Panc1 (cell line): Measurements from ENCODE around the gene PLD3. TPM values are rescaled to one million over a fixed set of nuclear protein-coding genes. Genes with fewer than 3 reads are reported as not detected.

Experiments
- ATAC-seq: fragments of 200-7000 bp; cut with Tn5 transposase; 2 replicates; pipeline ENCODE4 v1.9.1; 2020; ENCODE audit warnings: mild to moderate bottlenecking, moderate library complexity
- BruUV-seq: library from RNA; stranded (reverse); fragments of 400-500 nt; replicated peaks from 2 replicates; lab custom pipeline; 2021; lab: Mats Ljungman, UMichigan
- CTCF ChIA-PET: fragments of 300-600 bp; sonication (Branson Sonifier 250); formaldehyde crosslinking; loops from one replicate; lab custom pipeline; 2022; ENCODE audit warnings: antibody characterized with exemption; lab: Charles Lee
- POLR2A ChIA-PET: fragments of 300-600 bp; sonication (Branson Sonifier 250); formaldehyde crosslinking; loops from one replicate; lab custom pipeline; 2022; ENCODE audit warnings: antibody characterized with exemption; lab: Charles Lee
- DNase-seq: peaks from one replicate; pipeline ENCODE4 v3.0.0-alpha.2; 2010; ENCODE audit warnings: low read depth, low spot score
- H3K27ac ChIP-seq: 2 replicates; pipeline ENCODE4 v1.5.1; 2011; ENCODE audit warnings: mild to moderate bottlenecking, low read length, inconsistent platforms
- H3K27me3 ChIP-seq: fragments of 200-500 bp; sonication (Bioruptor generic); 2 replicates; pipeline ENCODE4 v1.6.0; 2014; ENCODE audit warnings: low read length, inconsistent platforms; ENCODE audit not compliant: control insufficient read depth, insufficient read depth
- H3K36me3 ChIP-seq: fragments of 200-500 bp; sonication (Bioruptor generic); 2 replicates; pipeline ENCODE4 v1.5.1; 2014; ENCODE audit warnings: inconsistent platforms, mild to moderate bottlenecking, low read length, moderate library complexity; ENCODE audit not compliant: control insufficient read depth, insufficient read depth
- H3K4me1 ChIP-seq: 2 replicates; pipeline ENCODE4 v1.5.1; 2011; ENCODE audit warnings: inconsistent platforms, mild to moderate bottlenecking, low read length, moderate library complexity; ENCODE audit not compliant: control insufficient read depth, insufficient read depth
- H3K4me3 ChIP-seq, 2 experiments: 2 replicates each; pipeline ENCODE4 v1.5.1; 2011 to 2012; ENCODE audit warnings: low read depth in 2 of 2, low read length in 2 of 2, mild to moderate bottlenecking in 2 of 2, inconsistent platforms in 1 of 2, moderate library complexity in 1 of 2
- H3K9me3 ChIP-seq: fragments of 200-500 bp; sonication (Bioruptor generic); 2 replicates; pipeline ENCODE4 v1.5.1; 2014; ENCODE audit warnings: low read depth, mild to moderate bottlenecking, inconsistent platforms, low read length, moderate library complexity; ENCODE audit not compliant: control insufficient read depth, insufficient read depth
- CTCF ChIP-seq: fragments of 450-650 bp; IDR thresholded peaks from 2 replicates; pipeline ENCODE4 v1.5.1; 2017; ENCODE audit warnings: mild to moderate bottlenecking
- POLR2AphosphoS5 ChIP-seq: IDR thresholded peaks from 2 replicates; pipeline ENCODE4 v1.6.1; 2012; ENCODE audit warnings: mild to moderate bottlenecking, low read depth, low read length, moderate library complexity
- REST ChIP-seq, 2 experiments: IDR thresholded peaks; 2 replicates each; pipeline ENCODE4 v1.6.1; 2011 to 2012; ENCODE audit warnings: low read depth in 2 of 2, control low read depth in 1 of 2, low read length in 1 of 2, mild to moderate bottlenecking in 1 of 2, moderate library complexity in 1 of 2; ENCODE audit not compliant: insufficient read depth in 1 of 2
- SIN3A ChIP-seq: IDR thresholded peaks from 2 replicates; pipeline ENCODE4 v1.6.1; 2012; ENCODE audit warnings: low read depth, mild to moderate bottlenecking, low read length, moderate library complexity, borderline replicate concordance; ENCODE audit not compliant: insufficient read depth
- TCF7L2 ChIP-seq: IDR thresholded peaks from 2 replicates; pipeline ENCODE4 v1.6.1; 2011; ENCODE audit warnings: mild to moderate bottlenecking, low read depth, low read length, inconsistent platforms
- in situ Hi-C: cut with HindIII; loops from 2 replicates; pipeline ENCODE4 v1.10.0; 2016; ENCODE audit warnings: low sequenced_read_pairs, low pct_unique_long_range_greater_than_20kb
- intact Hi-C: fragments of 100-400 bp; cut with micrococcal nuclease; formaldehyde crosslinking; loops from one replicate; pipeline ENCODE4 v1.10.0; 2022; ENCODE audit not compliant: unreplicated experiment
- total RNA-seq: library from RNA; stranded (reverse); gene quantifications from one replicate; pipeline ENCODE4 v1.2.1, GENCODE V29; 2021; ENCODE audit not compliant: unreplicated experiment

The PLD3 gene
- total RNA-seq, 1 experiment from 2014 or later = 81.8 TPM

GRCh38 chr19:40371802-40372122 lies 23.3 kb downstream of the PLD3 start:
- TF ChIP-seq SIN3A = no peak
- no peak for TF ChIP-seq REST (IDR thresholded peaks at IDR 0.05; ENCODE audit: insufficient read depth in 1 of 2, low read depth in 2 of 2, low read length in 1 of 2)
- no peak for TF ChIP-seq TCF7L2
- TF ChIP-seq CTCF = no peak
- TF ChIP-seq POLR2AphosphoS5 = no peak
- Histone ChIP-seq H3K4me1 (no peaks in the 10 kb centered on the region), H3K27ac (no peak overlapping the region), H3K9me3 (no peaks in the 10 kb centered on the region), H3K36me3 (no peaks in the 10 kb centered on the region), H3K27me3 (no peaks in the 10 kb centered on the region), H3K4me3 (no peak overlapping the region)
- DNase-seq (no peak), ATAC-seq (no peak)
- ChIA-PET POLR2A (no interaction called here), CTCF (no interaction called here)
- intact Hi-C loops = no loop called here
- in situ Hi-C loops = no loop called here
- no TSS peak for BruUV-seq

- CTCF ChIA-PET = interaction anchor here (0.7 kb wide), 1 partner anchor 58 kb away, joined by 3 read pairs; no protein-coding TSS in a partner anchor
- Histone ChIP-seq H3K36me3 (no peaks in the 10 kb centered on the region), H3K9me3 (no peaks in the 10 kb centered on the region), H3K4me1 (no peaks in the 10 kb centered on the region), H3K27me3 (no peaks in the 10 kb centered on the region), H3K27ac (no peak overlapping the region), H3K4me3 (no peak overlapping the region)
- POLR2A ChIA-PET = no interaction called here
- in situ Hi-C loops = no loop called here
- intact Hi-C loops = no loop called here
- BruUV-seq = no TSS peak
- no peak for DNase-seq
- TF ChIP-seq TCF7L2 (no peak), POLR2AphosphoS5 (no peak), REST (IDR thresholded peaks at IDR 0.05; ENCODE audit: insufficient read depth in 1 of 2, low read depth in 2 of 2, low read length in 1 of 2) (no peak), SIN3A (no peak)
- no peak for ATAC-seq
These were observed 25.6 kb downstream of the PLD3 start for GRCh38 chr19:40374084-40374483.
